C4-2B (cell line): Measurements from ENCODE around the gene SPACA5B.
"Not testable (repeated sequence)": the region's sequence is repeated elsewhere in the genome, so short reads cannot be mapped to it uniquely, and the experiment has no call there.

ENCODE experiments used
- H3K27ac ChIP-seq: fragments of 450-650 bp; 2 replicates; pipeline ENCODE4 v1.5.1; 2017
- ZFX ChIP-seq: fragments of 450-650 bp; IDR thresholded peaks from 2 replicates; pipeline ENCODE4 v1.6.1; 2017
- TF ChIP-seq, protein P1 (sequence below): fragments of 450-650 bp; conservative IDR thresholded peaks from 2 replicates; pipeline ENCODE4 v1.5.1; 2017; ENCODE audit warnings: mild to moderate bottlenecking

The SPACA5B gene

DNA sequence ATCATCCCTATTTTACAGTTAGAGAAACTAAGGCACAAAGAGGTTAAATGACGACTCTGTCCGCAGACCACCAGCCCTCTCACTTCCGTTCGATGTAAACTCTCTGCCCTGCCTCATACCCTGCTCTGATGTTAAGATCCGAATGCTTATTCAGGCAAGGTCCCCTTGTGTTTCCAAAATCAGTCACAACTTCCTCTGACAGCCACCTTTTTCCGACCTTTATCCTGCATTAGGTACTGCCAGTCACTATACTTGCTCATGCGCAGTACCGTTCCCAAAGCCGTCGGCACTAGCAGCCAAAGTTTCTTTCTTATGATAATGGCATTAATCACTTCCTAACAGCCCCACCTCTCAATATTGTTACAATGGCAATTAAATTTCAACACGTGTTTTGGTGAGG is 12.3 kb downstream of the SPACA5B start:
- H3K27ac ChIP-seq = not testable (repeated sequence)

DNA sequence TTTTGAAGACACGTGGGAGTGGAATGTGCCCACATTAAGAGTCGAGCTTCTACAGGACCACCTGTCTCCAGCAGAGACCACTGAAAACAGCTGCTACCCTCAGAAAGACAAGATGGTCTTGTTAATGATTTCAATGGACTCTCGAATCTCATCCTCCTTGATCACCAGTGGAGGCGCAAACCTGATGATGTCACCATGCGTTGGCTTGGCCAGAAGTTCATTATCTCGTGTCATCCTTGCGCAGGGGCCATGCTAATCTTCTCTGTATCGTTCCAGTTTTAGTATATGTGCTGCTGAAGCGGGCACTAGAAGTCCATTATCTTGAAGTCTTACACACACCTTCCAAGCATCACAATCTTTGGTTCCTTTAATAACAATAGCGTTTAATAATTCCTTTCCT is 23.3 kb downstream of the SPACA5B start:
- no peak overlapping the region for H3K27ac ChIP-seq
- TF ChIP-seq, protein P1, sequence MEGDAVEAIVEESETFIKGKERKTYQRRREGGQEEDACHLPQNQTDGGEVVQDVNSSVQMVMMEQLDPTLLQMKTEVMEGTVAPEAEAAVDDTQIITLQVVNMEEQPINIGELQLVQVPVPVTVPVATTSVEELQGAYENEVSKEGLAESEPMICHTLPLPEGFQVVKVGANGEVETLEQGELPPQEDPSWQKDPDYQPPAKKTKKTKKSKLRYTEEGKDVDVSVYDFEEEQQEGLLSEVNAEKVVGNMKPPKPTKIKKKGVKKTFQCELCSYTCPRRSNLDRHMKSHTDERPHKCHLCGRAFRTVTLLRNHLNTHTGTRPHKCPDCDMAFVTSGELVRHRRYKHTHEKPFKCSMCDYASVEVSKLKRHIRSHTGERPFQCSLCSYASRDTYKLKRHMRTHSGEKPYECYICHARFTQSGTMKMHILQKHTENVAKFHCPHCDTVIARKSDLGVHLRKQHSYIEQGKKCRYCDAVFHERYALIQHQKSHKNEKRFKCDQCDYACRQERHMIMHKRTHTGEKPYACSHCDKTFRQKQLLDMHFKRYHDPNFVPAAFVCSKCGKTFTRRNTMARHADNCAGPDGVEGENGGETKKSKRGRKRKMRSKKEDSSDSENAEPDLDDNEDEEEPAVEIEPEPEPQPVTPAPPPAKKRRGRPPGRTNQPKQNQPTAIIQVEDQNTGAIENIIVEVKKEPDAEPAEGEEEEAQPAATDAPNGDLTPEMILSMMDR = no peak
- TF ChIP-seq ZFX = no peak

DNA sequence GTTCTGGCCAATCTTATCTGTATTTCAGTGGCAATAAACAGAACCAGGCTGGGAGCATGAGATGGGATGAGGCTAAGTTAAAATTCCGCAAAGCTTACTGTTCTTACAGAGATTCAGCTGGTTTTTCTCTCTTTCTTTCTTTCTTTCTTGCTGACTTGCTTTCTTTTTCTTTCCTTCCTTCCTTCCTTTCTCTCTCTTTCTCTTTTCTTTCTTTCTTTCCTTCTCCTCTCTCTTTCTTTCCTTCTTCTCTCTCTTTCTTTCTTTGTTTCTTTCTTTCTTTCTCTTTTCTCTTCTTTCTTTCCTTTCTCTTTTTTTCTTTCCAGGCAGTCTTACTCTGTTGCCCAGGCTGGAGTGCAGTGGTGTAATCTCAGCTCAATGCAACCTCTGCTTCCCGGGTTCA is 24.4 kb downstream of the SPACA5B start:
- TF ChIP-seq, protein P1 = no peak
- TF ChIP-seq ZFX = no peak
- H3K27ac ChIP-seq = no peak overlapping the region

DNA sequence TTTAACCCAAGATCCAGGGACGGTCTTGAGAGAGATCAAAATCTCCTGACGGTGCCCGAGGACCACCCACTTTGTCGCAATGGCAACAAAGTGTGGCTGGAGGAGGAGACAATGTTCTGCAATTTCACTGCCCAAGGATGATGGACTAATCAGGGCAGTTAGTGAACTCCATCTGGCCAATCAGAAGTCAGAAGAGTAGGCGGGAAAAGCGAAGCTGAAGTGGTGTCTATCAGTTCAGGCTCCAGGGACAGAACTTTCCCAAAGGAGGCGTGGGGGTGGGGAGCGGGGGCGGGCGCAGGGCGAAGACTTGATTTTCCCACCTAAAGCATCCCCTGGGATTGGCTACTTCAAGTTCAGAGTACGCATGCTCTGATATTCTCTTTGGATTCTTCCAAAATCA is 25.6 kb downstream of the SPACA5B start:
- H3K27ac ChIP-seq = no peak overlapping the region
- TF ChIP-seq ZFX = no peak
- TF ChIP-seq, protein P1 = no peak

DNA sequence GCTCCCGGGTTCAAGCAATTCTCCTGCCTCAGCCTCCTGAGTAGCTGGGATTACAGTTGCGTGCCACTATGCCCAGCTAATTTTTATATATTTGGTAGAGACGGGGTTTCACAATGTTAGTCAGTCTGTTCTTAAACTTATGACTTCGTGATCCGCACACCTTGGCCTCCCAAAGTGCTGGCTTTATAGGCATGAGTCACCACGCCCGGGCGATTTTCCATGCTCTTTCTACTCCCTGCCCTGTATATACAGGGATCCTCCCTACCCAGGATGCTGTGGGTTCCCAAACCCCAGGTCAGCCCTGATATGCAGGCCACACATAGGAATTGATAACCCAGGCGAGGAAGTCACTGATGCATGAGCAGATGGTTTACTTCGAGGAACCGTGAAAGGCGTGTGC is 34.8 kb downstream of the SPACA5B start:
- TF ChIP-seq, protein P1 = no peak
- TF ChIP-seq ZFX = no peak

DNA sequence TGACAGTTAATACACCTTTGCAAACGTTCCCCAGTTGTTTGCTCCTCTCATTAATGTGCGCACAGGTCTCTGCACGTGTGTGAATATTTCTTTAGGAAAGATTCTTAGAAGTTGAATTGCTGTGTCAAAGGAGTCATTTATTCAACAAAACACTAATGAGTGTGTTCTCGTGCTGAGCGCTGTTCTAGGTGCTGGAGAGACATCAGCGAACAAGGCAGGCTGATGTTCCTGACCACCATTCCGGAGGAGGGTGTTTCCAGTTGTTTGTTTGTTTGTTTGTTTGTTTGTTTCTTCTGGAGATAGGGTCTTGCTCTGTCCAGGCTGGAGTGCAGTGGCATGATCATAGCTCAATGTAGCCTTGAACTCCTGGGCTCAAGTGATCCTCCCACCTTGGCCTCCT is 35.9 kb downstream of the SPACA5B start:
- H3K27ac ChIP-seq = not testable (repeated sequence)

More for the DNA sequence above, 34.8 kb downstream of the SPACA5B start:
- H3K27ac ChIP-seq = no peak overlapping the region

DNA sequence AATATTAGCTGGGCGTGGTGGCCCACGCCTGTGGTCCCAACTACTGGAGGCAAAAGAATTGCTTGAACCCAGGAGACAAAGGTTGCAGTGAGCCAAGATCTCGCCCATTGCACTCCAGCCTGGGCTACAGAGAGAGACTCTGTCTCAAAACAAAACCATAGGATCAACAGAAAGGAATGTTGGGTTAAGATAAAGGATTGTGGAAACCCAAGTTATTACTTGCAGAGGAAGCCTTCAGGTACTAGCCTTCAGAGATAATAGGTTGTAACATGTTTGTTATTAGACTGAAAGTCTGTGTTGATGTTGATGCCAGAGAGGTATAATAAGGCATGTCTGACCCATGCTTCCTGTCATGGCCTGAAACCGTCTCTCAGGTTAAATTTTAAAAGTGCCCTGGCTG is 49.3 kb downstream of the SPACA5B start:
- TF ChIP-seq, protein P1 = no peak
- no peak for TF ChIP-seq ZFX

DNA sequence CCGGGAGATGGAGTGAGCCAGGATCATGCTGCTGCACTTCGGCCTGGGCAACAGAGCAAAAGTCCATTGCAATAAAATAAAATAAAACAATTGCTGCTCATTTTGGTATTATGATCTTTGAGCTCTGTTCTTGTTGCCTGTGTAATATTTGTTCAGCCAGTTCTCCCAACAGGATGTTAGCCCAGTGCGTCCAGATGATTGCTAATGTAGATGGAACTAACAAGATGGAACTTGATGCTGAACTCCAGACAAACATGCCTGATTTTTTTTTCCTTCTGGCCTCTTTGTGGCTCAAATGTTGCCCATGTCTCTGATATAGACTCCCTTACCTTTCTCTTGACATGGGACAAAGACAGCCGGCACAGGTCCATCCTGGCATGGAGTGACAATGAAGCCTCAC is 50.4 kb downstream of the SPACA5B start:
- no peak overlapping the region for H3K27ac ChIP-seq
- TF ChIP-seq ZFX = no peak
- TF ChIP-seq, protein P1 = no peak

More for the DNA sequence above, 49.3 kb downstream of the SPACA5B start:
- no peak overlapping the region for H3K27ac ChIP-seq

DNA sequence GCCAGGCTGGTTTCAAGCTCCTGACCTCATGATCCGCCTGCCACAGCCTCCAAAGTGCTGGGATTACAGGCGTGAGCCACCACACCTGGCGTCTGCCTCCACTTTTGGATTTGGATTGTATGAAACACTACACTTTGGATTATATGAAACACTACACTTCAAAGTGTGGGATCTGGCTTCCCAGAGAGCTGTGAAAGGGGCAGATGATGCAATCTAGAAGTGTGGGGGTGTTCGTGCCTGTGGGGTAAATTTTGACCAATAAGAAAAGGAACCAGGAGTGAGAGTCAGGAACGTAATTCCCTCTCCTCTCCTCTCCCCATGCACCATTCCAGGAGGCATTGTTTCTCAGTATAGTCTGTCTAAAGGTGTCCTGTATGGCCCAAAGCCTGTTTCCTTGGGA is 51.5 kb downstream of the SPACA5B start:
- not testable (repeated sequence) for H3K27ac ChIP-seq
